GM23338 (cell line): ENCODE data around the gene TBC1D5.

ENCODE experiments used
- CREB1 ChIP-seq: fragments of 250-450 bp; sonication (Bioruptor Pico); IDR thresholded peaks from 2 replicates; pipeline ENCODE4 v1.5.0; 2020; ENCODE audit warnings: low read depth, mild to moderate bottlenecking, moderate library complexity
- CTCF ChIP-seq, 2 experiments: fragments of 200-600 bp in 1 of 2; sonication (generic) in 1 of 2; conservative IDR thresholded peaks; 2 replicates each; pipeline versions ENCODE4 v1.5.1 to v1.6.1; 2016 to 2017; ENCODE audit warnings: antibody characterized with exemption in 2 of 2, low read depth in 2 of 2, mild to moderate bottlenecking in 2 of 2, moderate library complexity in 1 of 2
- EZH2 ChIP-seq: fragments of 200-600 bp; sonication (generic); IDR thresholded peaks from one replicate; pipeline ENCODE4 v1.8.0; 2017; ENCODE audit warnings: antibody characterized with exemption, mild to moderate bottlenecking, low read depth; ENCODE audit not compliant: unreplicated experiment
- POLR2AphosphoS5 ChIP-seq: IDR thresholded peaks from 2 replicates; pipeline ENCODE4 v1.6.1; 2016; ENCODE audit warnings: antibody characterized with exemption, low read depth
- REST ChIP-seq: IDR thresholded peaks from one replicate; pipeline ENCODE4 v1.6.1; 2018; ENCODE audit warnings: antibody characterized with exemption; ENCODE audit not compliant: unreplicated experiment
- ZNF331 ChIP-seq: fragments of 250-450 bp; sonication (Bioruptor Pico); IDR thresholded peaks from 2 replicates; pipeline ENCODE4 v1.5.0; 2020; ENCODE audit warnings: low read depth, mild to moderate bottlenecking, moderate library complexity
- ZNF462 ChIP-seq: fragments of 250-450 bp; sonication (Bioruptor Pico); IDR thresholded peaks from 2 replicates; pipeline ENCODE4 v1.5.0; 2020; ENCODE audit warnings: mild to moderate bottlenecking, moderate library complexity

GRCh38 chr3:17176757-17177156 lies 565.7 kb downstream of the TBC1D5 start:
- TF ChIP-seq CTCF (conservative IDR thresholded peaks at IDR 0.05; ENCODE audit: low read depth in 2 of 2) (peak; percentile 42 to 52; a peak in 3 of 4 replicates), EZH2 (no peak), CREB1 (no peak), POLR2AphosphoS5 (no peak), ZNF331 (CRISPR knock-in tag) (no peak), REST (no peak), ZNF462 (CRISPR knock-in tag) (no peak)
